ENCODE results near the gene PTP4A2.

DNA sequence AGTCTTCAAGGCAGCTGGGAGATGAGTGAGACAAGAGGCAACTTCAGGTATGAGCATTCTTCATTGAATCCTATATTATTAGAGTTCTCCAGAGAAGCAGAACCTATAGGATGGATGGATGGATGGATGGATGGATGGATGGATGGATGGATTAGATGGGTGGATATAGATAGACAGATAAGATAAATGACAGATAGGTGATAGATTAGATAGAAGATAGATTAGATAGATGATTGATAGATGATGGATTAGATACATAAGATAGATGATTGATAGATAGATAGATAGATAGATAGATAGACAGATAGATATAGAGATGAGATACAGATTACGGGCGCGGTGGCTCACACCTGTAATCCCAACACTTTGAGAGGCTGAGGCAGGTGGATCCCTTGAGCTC lies 79.1 kb downstream of the PTP4A2 start:
- TF ChIP-seq POLR2AphosphoS5 (IDR thresholded peaks at IDR 0.05; ENCODE audit: borderline replicate concordance, low read depth, low read length) = no peak
- no peak for TF ChIP-seq EZH2 (IDR thresholded peaks at IDR 0.05)
- no peak for TF ChIP-seq FOXP2 (optimal IDR thresholded peaks at IDR 0.05; ENCODE audit: control extremely low read depth, extremely low read length, insufficient read depth)
